ENCODE data around the gene CST7.

DNA sequence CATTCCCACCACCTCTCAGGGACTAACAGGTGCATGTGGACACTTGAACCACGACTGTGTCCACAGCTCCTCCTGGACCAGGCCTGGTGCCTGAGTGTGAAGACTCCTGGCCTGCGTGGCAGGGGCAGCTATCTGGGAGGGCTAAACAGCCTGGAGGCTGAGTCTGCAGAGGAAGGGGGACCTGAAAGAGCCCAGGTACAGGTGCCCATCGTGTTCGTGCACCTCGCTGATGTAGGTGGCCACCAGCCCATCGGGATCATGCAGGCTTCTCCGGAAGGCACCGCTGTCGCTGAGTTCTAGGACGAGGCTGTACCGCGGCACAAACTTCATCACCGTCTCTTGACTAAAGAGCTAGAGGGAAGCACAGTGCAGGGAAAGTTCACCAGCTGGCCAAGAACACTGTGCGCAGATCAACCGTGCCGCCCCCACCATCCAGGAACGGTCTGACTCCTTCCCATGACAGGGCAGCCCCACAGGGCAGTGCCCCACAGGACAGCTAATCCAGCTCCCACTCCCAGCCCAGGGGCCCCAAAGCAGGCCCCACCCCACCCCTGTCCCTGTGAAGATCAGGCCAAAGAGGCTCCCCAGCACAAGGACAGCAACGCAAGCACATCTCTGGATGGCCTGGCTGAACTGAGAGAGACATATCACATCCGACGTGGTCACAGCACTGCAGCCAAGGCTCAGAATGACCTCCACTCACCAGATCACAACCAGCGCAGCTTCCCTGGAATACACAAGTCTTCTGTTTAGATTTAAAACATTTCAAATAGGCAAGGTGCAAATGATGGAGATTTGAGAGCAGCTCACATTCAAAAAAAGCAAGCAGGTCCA, 14.8 kb downstream of the CST7 start:
- TF ChIP-seq, protein P1, sequence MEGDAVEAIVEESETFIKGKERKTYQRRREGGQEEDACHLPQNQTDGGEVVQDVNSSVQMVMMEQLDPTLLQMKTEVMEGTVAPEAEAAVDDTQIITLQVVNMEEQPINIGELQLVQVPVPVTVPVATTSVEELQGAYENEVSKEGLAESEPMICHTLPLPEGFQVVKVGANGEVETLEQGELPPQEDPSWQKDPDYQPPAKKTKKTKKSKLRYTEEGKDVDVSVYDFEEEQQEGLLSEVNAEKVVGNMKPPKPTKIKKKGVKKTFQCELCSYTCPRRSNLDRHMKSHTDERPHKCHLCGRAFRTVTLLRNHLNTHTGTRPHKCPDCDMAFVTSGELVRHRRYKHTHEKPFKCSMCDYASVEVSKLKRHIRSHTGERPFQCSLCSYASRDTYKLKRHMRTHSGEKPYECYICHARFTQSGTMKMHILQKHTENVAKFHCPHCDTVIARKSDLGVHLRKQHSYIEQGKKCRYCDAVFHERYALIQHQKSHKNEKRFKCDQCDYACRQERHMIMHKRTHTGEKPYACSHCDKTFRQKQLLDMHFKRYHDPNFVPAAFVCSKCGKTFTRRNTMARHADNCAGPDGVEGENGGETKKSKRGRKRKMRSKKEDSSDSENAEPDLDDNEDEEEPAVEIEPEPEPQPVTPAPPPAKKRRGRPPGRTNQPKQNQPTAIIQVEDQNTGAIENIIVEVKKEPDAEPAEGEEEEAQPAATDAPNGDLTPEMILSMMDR (IDR thresholded peaks at IDR 0.05; ENCODE audit: insufficient read depth, low read length) = no peak
- no peak; the same call in 1 of the 2 replicates for TF ChIP-seq POLR2AphosphoS5 (IDR thresholded peaks at IDR 0.05; ENCODE audit: low read depth)
- TF ChIP-seq SPI1 (IDR thresholded peaks at IDR 0.05; ENCODE audit: borderline replicate concordance, low read depth) = no peak
- TF ChIP-seq, protein P2, sequence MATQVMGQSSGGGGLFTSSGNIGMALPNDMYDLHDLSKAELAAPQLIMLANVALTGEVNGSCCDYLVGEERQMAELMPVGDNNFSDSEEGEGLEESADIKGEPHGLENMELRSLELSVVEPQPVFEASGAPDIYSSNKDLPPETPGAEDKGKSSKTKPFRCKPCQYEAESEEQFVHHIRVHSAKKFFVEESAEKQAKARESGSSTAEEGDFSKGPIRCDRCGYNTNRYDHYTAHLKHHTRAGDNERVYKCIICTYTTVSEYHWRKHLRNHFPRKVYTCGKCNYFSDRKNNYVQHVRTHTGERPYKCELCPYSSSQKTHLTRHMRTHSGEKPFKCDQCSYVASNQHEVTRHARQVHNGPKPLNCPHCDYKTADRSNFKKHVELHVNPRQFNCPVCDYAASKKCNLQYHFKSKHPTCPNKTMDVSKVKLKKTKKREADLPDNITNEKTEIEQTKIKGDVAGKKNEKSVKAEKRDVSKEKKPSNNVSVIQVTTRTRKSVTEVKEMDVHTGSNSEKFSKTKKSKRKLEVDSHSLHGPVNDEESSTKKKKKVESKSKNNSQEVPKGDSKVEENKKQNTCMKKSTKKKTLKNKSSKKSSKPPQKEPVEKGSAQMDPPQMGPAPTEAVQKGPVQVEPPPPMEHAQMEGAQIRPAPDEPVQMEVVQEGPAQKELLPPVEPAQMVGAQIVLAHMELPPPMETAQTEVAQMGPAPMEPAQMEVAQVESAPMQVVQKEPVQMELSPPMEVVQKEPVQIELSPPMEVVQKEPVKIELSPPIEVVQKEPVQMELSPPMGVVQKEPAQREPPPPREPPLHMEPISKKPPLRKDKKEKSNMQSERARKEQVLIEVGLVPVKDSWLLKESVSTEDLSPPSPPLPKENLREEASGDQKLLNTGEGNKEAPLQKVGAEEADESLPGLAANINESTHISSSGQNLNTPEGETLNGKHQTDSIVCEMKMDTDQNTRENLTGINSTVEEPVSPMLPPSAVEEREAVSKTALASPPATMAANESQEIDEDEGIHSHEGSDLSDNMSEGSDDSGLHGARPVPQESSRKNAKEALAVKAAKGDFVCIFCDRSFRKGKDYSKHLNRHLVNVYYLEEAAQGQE (IDR thresholded peaks at IDR 0.05; ENCODE audit: insufficient replicate concordance, low read depth) = no peak
- no peak for TF ChIP-seq GABPA (IDR thresholded peaks at IDR 0.05; ENCODE audit: low read depth)
